Neural progenitor cell (in vitro differentiated cells): ENCODE data around the gene TMEM221. TPM values are rescaled to one million over a fixed set of nuclear protein-coding genes. Genes with fewer than 3 reads are reported as not detected.

Experiments
- DNase-seq: peaks from one replicate; pipeline ENCODE4 v3.0.0-alpha.2; 2016; ENCODE audit warnings: low spot score
- H2AFZ ChIP-seq: fragments of 200-600 bp; sonication (generic); replicated peaks from 2 replicates; pipeline ENCODE4 v1.6.1; 2016; ENCODE audit warnings: antibody characterized with exemption
- H3F3A ChIP-seq: fragments of 200-600 bp; sonication (generic); 2 replicates; pipeline ENCODE4 v1.6.1; 2016; ENCODE audit warnings: antibody characterized with exemption, low read depth
- H3K27ac ChIP-seq: fragments of 200-600 bp; sonication (generic); 2 replicates; pipeline ENCODE4 v1.5.1; 2016; ENCODE audit warnings: mild to moderate bottlenecking
- H3K27me3 ChIP-seq: fragments of 200-600 bp; sonication (generic); 2 replicates; pipeline ENCODE4 v1.6.1; 2016; ENCODE audit warnings: mild to moderate bottlenecking, moderate library complexity
- H3K36me3 ChIP-seq: fragments of 200-600 bp; sonication (generic); 2 replicates; pipeline ENCODE4 v1.5.1; 2016
- H3K4me1 ChIP-seq: fragments of 200-600 bp; sonication (generic); 2 replicates; pipeline ENCODE4 v1.6.1; 2016; ENCODE audit warnings: mixed run types
- H3K4me2 ChIP-seq: fragments of 200-600 bp; sonication (generic); 2 replicates; pipeline ENCODE4 v1.6.1; 2016
- H3K4me3 ChIP-seq: fragments of 200-600 bp; sonication (generic); 2 replicates; pipeline ENCODE4 v1.5.1; 2016
- H3K79me2 ChIP-seq: fragments of 200-600 bp; sonication (generic); 2 replicates; pipeline ENCODE4 v1.6.1; 2016; ENCODE audit warnings: low read depth
- H3K9ac ChIP-seq: fragments of 200-600 bp; sonication (generic); 2 replicates; pipeline ENCODE4 v1.6.1; 2016
- H3K9me3 ChIP-seq: fragments of 200-600 bp; sonication (generic); 2 replicates; pipeline ENCODE4 v1.5.1; 2016; ENCODE audit warnings: low read depth
- H4K20me1 ChIP-seq: fragments of 200-600 bp; sonication (generic); 2 replicates; pipeline ENCODE4 v1.6.1; 2016; ENCODE audit warnings: low read depth
- H3K27ac Mint-ChIP-seq: 3 replicates; pipeline ENCODE4 v1.8.0; 2021; ENCODE audit warnings: mixed read lengths
- H3K27me3 Mint-ChIP-seq: 2 replicates; pipeline ENCODE4 v1.8.0; 2022; ENCODE audit warnings: low read depth, mild to moderate bottlenecking, inconsistent platforms, moderate library complexity, mixed read lengths; ENCODE audit not compliant: insufficient read depth
- H3K36me3 Mint-ChIP-seq: 3 replicates; pipeline ENCODE4 v1.8.0; 2021; ENCODE audit warnings: mixed read lengths
- H3K4me1 Mint-ChIP-seq: 3 replicates; pipeline ENCODE4 v1.8.0; 2021; ENCODE audit warnings: mixed read lengths
- H3K4me3 Mint-ChIP-seq: 3 replicates; pipeline ENCODE4 v1.8.0; 2021; ENCODE audit warnings: mild to moderate bottlenecking, moderate library complexity, mixed read lengths
- H3K9me3 Mint-ChIP-seq: 3 replicates; pipeline ENCODE4 v1.8.0; 2020; ENCODE audit warnings: mixed read lengths
- EZH2 ChIP-seq: fragments of 200-600 bp; sonication (generic); IDR thresholded peaks from 2 replicates; pipeline ENCODE4 v1.6.1; 2017; ENCODE audit warnings: antibody characterized with exemption, mild to moderate bottlenecking, moderate library complexity
- EZH2phosphoT487 ChIP-seq: fragments of 200-600 bp; sonication (generic); IDR thresholded peaks from 2 replicates; pipeline ENCODE4 v1.6.1; 2017; ENCODE audit warnings: antibody characterized with exemption
- total RNA-seq: library from RNA; depleted of rRNA; stranded (reverse); fragments of >200 nt; gene quantifications from 2 replicates; pipeline ENCODE4 v1.2.3, GENCODE V29; 2015; ENCODE audit warnings: low replicate concordance
- TF ChIP-seq, protein P1 (sequence below): fragments of 200-600 bp; sonication (generic); IDR thresholded peaks from 2 replicates; pipeline ENCODE4 v1.5.1; 2017; ENCODE audit warnings: antibody characterized with exemption, mild to moderate bottlenecking

TMEM221 gene
- total RNA-seq, 1 donor from 2014 or later: 0.17 TPM

DNA sequence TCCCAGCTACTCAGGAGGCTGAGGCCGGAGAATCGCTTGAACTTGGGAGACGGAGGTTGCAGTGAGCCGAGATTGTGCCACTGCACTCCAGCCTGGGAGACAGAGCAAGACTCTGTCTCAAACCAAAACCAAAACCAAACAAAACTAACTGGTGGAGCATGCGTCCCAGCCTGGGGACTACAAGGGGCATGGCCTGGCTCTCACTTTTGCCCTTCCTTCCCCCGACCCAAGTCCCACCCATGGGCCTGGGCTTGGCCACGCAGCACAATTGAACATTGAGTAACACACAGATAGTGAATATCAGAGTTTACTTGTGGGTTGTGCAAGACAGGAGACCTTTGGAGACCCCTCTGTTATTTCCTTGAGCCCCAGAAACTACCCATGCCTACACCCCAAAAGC lies 13.2 kb downstream of the TMEM221 start:
- no peaks in the 10 kb centered on the region for H3K4me1 Mint-ChIP-seq
- H3K9me3 ChIP-seq: no peaks in the 10 kb centered on the region
- H3K9me3 Mint-ChIP-seq: no peaks in the 10 kb centered on the region
- H3K27me3 Mint-ChIP-seq: peaks cover 8% of the 10 kb centered on the region
- H2AFZ ChIP-seq: no peak overlapping the region
- no peak for DNase-seq
- TF ChIP-seq, protein P1, sequence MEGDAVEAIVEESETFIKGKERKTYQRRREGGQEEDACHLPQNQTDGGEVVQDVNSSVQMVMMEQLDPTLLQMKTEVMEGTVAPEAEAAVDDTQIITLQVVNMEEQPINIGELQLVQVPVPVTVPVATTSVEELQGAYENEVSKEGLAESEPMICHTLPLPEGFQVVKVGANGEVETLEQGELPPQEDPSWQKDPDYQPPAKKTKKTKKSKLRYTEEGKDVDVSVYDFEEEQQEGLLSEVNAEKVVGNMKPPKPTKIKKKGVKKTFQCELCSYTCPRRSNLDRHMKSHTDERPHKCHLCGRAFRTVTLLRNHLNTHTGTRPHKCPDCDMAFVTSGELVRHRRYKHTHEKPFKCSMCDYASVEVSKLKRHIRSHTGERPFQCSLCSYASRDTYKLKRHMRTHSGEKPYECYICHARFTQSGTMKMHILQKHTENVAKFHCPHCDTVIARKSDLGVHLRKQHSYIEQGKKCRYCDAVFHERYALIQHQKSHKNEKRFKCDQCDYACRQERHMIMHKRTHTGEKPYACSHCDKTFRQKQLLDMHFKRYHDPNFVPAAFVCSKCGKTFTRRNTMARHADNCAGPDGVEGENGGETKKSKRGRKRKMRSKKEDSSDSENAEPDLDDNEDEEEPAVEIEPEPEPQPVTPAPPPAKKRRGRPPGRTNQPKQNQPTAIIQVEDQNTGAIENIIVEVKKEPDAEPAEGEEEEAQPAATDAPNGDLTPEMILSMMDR: no peak
- TF ChIP-seq EZH2phosphoT487 (no peak), EZH2 (no peak)
- no peak overlapping the region for H3K27ac Mint-ChIP-seq
- no peaks in the 10 kb centered on the region for H3K79me2 ChIP-seq
- no peaks in the 10 kb centered on the region for H3K4me1 ChIP-seq
- H3K27me3 ChIP-seq: no peaks in the 10 kb centered on the region
- H3K9ac ChIP-seq: no peak overlapping the region
- H3K4me3 ChIP-seq: no peak overlapping the region
- H3K36me3 ChIP-seq: no peaks in the 10 kb centered on the region
- H3K4me2 ChIP-seq: no peak overlapping the region
- no peak overlapping the region for H3K27ac ChIP-seq
- H3F3A ChIP-seq: no peaks in the 10 kb centered on the region
- H3K4me3 Mint-ChIP-seq: no peak overlapping the region
- H4K20me1 ChIP-seq: no peaks in the 10 kb centered on the region
- peaks cover 2% of the 10 kb centered on the region for H3K36me3 Mint-ChIP-seq

DNA sequence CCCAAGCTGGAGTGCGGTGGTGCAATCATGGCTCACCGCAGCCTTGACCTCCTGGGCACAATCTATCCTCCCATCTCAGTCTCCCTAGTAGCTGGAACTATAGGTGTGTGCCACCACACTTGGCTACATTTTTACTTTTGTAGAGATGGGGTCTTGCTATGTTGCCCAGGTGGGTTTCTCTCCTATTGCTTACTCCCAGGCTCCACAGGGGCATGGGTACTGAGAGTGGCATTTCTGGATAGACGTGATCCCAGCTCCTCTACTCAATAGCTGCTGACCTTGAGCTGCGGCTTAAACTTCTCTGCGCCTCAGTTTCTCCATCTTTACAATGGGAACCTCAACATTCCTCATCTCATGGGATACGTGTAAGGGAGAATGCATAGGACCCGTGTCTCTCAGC lies 17.1 kb downstream of the TMEM221 start:
- Histone ChIP-seq H3K36me3 (no peaks in the 10 kb centered on the region), H3K27ac (no peak overlapping the region), H3K4me3 (no peak overlapping the region), H3K79me2 (no peaks in the 10 kb centered on the region), H3K4me2 (no peak overlapping the region), H3F3A (no peaks in the 10 kb centered on the region), H3K9me3 (no peaks in the 10 kb centered on the region), H2AFZ (no peak overlapping the region), H3K4me1 (no peaks in the 10 kb centered on the region), H4K20me1 (no peaks in the 10 kb centered on the region), H3K27me3 (no peaks in the 10 kb centered on the region), H3K9ac (no peak overlapping the region)
- H3K9me3 Mint-ChIP-seq: no peaks in the 10 kb centered on the region
- H3K4me3 Mint-ChIP-seq: no peak overlapping the region
- no peaks in the 10 kb centered on the region for H3K4me1 Mint-ChIP-seq
- no peak for DNase-seq
- H3K27me3 Mint-ChIP-seq: peaks cover 8% of the 10 kb centered on the region
- H3K36me3 Mint-ChIP-seq: peaks cover 2% of the 10 kb centered on the region
- H3K27ac Mint-ChIP-seq: no peak overlapping the region
- TF ChIP-seq EZH2phosphoT487 (no peak), EZH2 (no peak)
- TF ChIP-seq, protein P1: no peak

DNA sequence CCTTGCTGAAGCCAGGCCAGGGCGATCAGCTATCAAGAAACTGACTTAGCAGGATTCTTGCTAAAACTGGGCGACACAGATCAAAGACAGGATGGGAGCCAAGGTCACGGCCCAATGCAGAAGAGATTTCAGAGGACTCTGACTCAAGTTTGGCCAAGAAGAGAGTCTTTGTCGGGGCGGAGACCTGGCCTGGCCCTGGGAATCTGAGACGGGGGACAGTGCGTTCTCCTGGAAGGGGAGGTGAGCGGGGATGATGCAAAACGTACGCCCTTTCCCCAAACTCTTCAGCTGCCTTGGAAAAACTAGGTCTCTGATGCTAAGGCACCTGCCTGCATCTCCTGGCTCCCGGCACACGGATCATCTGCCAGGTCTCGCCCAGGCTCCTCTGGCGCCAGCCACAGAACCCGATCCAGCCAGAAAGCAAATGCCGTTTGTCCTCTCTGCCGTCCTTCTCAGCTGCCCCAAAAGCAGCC lies 18.8 kb downstream of the TMEM221 start:
- Mint-ChIP-seq H3K4me1 (peaks cover 6% of the 10 kb centered on the region), H3K4me3 (no peak overlapping the region), H3K27ac (no peak overlapping the region), H3K36me3 (no peaks in the 10 kb centered on the region), H3K9me3 (no peaks in the 10 kb centered on the region), H3K27me3 (peaks cover 8% of the 10 kb centered on the region)
- H2AFZ ChIP-seq: no peak overlapping the region
- H3K4me2 ChIP-seq: no peak overlapping the region
- TF ChIP-seq, protein P1: no peak
- H3K4me3 ChIP-seq: no peak overlapping the region
- no peaks in the 10 kb centered on the region for H3K79me2 ChIP-seq
- no peaks in the 10 kb centered on the region for H3K36me3 ChIP-seq
- H3K27me3 ChIP-seq: no peaks in the 10 kb centered on the region
- H3K4me1 ChIP-seq: peaks cover 2% of the 10 kb centered on the region
- no peaks in the 10 kb centered on the region for H3K9me3 ChIP-seq
- H3K9ac ChIP-seq: no peak overlapping the region
- no peaks in the 10 kb centered on the region for H3F3A ChIP-seq
- H3K27ac ChIP-seq: no peak overlapping the region
- no peaks in the 10 kb centered on the region for H4K20me1 ChIP-seq
- no peak for DNase-seq
